GM19240 (cell line): ENCODE data around the gene PHF3.

Experiments
- DNase-seq: peaks from one replicate; pipeline ENCODE4 v3.0.0; 2011; ENCODE audit warnings: low spot score; ENCODE audit not compliant: insufficient read length

The PHF3 gene

DNA sequence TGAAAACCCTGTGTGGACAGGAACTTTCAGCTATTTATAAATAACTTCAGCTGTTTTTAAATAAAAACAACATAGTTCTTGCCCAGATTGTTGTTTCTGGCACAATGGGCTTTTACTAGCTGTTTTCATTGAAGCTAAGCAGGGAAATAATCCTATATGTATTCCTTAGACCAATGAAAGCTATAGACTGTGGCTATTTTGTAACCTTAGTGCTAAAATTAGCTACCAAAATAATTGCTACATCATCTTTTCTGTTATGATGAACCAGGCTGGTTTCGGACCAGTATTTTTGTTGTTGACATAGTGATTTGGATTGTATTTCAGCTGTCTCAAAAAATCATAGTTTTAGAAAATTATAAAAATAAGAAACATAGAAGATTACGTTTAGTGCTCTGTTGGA lies 13.7 kb downstream of the PHF3 start:
- DNase-seq, result no peak

DNA sequence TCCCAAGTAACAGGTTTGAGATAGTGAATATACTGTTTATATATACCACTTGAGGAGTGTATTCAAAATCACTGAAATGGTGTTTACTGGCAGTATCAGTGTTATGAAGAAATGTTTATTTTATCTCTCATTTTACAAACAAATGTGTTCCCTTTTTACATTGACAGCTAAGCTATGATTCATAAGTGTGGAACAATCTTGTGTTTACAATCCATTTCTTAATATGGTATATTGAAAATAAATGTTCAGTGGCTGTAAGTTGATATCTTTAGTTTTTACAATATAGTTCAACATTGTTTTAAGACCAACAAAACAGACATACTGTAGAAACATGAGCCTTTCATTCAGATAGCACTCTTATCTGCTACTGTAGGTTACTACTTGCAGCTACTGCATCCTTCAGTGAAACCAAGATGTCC lies 14.3 kb downstream of the PHF3 start:
- no peak for DNase-seq

DNA sequence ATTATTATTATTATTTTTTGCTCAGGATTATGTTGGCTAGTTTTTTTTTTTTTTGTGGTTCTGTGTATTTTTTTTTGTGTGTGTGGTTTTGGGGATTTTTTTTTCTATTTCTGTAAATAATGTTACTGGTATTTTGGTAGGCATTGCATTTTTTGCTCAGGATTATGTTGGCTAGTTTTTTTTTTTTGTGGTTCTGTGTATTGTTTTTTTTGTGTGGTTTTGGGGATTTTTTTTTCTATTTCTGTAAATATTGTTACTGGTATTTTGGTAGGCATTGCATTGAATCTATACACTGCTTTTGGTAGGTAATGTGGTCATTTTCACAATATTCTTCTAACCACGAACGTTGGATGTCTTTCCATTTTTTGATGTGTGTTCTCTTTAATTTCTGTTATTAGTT lies 17.4 kb downstream of the PHF3 start:
- no peak for DNase-seq

DNA sequence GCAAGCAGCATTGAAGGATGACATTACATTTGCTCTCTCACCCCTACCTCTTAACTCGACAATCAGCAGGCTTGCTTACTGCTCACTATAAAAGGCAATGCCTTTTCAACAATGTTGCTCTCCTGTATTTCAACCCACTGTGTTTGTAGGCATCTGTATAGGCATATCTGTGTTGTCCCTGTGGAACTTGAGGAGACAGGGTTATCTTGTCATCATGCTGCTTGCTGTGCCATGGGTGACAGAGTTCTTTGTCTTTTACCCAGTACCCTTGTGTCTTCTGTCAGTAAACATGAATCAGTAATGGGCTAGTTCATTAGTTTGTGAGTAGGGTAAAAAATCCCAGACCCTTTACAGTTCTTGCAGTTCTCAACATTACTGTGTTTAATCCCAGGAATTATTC lies 25.2 kb downstream of the PHF3 start:
- DNase-seq, result no peak

DNA sequence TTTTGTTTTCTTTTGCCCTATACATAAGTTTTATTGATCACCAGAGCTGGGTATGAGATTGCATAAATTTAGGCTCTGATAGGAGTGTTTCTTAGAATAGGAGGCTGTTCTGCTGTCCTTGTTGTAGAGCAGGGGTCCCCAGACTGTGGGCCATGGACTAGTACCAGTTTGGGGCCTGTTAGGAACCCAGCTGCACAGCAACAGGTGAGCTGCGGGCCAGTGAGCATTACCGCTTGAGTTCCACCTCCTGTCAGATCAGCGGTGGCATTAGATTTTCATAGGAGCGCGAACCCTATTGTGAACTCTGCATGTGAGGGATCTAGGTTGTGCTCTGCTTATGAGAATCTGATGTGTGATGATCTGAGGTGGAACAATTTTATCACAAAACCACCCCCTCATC lies 26.2 kb downstream of the PHF3 start:
- DNase-seq, result no peak

DNA sequence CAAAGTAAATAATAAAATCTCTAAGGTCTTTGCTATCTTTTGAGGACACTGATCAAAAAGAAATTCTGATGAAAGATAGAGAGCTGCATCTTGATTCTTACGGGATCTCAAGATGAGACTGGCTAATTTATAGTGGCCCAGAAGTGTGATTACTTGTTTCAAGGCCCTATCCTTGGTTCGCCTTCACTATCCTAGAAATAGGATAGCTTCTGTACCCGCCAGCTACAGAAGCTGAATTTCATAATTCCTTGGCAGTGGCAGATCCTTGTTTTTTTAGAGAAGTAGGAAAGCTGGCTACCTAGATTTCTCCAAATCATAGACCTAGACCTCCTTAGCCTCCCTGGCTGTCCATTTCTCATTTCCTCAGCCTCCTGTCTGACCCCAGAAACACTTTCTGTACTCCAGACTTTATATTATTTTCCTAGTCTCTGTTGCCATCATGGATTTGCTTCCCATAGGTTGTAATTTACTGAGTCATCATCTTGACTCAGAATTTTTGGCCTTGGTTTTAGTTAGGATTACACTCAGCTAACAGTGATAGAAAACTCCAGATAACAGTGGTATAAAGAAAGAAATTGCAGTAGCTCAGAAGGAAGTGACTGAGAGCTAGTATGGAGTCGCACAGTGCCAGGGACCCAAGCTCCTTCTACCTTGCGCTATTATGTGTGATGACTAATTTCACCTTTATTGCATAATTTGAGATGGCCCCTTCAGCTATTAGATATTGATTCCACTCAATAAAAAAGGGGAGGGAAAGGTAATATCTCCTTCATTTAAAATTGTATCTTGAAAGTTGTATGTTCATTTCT lies 27.7 kb downstream of the PHF3 start:
- no peak for DNase-seq

DNA sequence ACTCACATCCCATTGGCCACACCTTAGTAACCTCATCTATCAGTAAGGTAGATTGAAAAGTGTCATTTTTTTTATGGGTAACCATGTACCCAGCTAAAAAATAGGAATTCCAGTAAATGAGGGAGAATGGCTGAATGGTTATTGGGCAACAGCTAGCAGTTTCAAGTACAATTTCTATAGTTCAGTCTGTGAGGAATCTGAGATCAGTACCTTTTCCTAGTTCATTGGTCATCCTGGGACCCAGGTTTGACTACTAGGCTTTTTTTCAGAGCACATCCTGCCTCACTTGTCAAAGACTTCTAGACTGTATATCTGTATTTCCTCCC lies 28.3 kb downstream of the PHF3 start:
- DNase-seq, result no peak

DNA sequence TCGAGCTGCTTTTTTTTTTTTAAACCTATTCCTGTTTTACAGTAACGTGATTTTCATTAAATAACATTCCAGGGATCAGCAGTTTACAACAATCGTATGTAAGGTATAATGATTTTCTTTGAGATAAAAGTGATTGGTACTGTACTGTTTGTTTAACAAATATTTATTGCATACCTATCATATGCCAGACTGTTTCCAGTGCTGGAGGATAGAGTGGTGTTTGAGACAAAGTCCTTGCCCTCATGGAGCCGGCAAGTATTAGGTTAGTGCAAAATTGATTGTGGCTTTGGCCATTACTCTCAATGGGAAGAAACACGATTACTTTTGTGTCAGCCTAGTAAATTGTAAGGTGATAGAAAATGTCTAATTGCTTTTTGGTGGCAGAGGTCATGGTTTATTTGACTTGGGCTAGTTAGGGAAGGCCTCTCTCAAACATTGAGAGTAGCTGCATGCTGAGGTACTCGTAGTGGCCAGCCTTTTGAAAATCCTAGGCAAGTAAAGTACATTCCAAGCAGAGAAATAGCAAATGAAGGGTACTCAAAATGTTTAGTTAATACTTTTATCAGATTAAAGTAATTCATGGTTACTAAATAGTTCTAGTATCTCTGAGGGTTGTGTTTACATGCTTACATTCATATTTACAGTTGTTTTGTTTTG lies 35.6 kb downstream of the PHF3 start:
- no peak for DNase-seq

DNA sequence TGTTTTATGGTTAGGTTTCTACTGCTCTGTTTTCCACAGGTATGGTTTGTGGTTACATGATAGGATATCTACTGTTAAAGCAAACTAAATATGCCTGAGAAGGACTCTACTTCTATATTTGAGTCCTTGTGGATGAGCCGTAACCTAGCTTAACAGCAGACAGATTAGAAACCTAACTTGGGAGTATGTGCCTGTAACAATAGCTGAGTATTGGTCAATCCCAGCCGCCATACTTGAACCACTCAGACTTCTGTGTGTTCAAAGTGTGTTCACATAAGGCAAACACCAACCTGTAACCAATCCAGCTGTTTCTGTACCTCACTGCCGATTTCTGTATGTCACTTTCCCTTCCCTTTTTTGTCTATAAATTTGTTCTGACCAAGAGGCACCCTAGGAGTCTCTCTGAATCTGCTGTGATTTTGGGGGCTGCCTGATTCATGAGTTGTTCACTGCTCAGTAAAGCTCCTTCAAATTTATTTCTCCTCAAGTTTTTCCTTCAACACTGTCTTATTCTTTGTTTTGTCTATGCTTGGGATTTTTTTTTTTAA lies 37.1 kb downstream of the PHF3 start:
- DNase-seq, result no peak

DNA sequence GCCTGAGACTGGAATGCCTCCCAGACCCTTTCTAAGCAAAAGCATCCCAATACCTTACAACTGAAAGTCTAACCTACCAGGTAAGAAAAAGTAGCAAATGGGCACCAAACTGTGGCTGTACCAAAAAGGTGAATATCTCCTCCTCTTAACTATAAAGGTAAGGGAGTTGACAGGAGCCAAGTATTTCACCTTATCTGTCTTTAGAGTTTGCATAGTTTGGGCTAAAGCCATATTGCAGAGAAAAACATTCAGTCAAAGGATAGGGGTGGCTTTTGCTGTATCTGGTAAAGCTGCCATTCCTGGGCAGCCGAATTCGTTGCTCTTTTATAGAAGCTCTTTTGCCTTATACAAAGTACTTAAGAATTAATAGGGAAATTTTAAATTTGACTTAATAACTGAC lies 38.1 kb downstream of the PHF3 start:
- no peak for DNase-seq

DNA sequence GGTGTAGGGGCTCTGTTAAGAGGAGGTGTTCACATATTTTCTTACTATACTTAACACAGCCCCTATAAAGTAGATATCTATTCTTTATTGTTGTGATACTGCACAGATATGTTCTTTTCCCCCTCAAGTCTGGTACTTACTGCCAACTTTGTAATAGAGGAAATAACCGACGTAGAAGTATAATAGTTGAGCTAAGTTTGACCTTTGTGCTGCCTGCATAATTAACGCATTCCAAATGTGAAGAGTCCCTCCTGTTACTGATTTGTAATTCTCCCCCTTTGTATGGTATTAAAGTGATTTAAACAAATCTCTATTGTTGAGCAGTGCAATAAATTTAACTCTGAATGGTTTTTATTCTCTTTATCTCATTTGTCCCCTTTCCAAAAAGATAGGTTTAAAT lies 39.0 kb downstream of the PHF3 start:
- no peak for DNase-seq

DNA sequence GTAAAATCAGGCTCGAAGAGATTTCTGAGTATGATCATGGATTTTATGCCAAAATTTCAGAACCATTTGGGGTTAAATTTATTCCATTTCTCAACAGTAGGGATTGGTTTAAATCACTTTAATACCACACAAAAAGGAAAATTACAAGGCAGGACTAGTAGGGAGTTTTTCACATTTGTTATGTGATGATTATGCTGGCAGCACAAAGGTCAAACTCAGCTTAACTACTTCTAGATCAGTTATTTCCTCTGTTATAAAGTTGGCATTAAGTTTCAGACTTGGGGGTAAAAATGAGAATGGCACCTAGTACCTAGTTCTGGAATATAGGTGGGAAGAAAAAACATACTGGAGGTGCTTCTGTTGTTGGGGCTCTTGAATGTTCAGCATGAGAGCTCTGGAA lies 39.5 kb downstream of the PHF3 start:
- DNase-seq, result no peak

DNA sequence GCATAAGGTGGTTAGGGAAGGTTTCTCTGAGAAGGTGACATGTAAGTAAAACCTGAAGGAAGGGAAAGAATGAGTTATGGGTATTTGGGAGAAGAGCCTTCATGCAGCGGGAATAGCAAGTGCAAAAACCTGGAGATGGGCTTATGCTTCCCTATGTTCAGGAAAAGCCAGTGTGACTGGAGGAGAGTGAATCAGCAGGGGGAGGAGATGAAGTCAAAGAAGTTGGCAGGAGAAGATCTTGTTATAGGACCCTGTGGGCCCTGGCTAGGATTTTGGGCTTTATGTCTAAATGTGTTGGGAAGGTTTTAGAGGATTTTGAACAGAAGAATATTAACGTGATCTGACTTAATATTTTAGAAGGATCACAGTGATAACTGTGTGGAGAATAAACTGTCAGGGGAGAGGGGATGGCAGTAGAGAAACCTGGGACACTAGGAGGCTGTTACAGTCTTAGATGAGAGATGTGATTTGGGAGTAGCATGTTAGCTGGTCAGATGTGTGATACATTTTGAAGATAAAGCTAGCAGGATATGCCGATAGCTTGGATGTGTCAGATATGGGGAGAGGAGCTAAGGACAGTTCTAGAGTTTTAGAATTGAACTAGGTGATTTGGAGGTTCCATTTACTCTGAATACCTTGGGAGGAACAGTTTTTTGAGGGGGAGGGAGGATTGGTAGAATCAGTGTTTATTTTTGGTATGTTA lies 41.0 kb downstream of the PHF3 start:
- DNase-seq, result no peak

DNA sequence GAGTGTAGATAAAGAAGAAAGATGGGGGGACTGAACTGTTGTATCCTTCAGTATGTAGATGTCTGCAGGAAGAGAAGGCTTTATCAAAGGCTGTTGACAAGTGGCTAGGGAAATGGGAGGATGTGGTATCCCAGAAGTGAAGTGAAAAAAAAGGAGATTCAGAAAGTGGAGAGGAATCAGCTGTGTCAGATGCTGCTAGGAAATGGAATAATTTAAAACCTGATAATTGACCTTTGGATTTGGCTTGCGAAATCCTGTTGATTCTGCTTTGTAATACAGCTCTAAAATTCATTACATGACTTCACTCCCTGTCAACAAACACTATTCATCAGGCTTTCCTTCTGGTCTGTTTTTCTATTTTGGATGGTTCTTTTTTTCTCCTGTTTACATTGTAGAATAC lies 41.7 kb downstream of the PHF3 start:
- no peak for DNase-seq

DNA sequence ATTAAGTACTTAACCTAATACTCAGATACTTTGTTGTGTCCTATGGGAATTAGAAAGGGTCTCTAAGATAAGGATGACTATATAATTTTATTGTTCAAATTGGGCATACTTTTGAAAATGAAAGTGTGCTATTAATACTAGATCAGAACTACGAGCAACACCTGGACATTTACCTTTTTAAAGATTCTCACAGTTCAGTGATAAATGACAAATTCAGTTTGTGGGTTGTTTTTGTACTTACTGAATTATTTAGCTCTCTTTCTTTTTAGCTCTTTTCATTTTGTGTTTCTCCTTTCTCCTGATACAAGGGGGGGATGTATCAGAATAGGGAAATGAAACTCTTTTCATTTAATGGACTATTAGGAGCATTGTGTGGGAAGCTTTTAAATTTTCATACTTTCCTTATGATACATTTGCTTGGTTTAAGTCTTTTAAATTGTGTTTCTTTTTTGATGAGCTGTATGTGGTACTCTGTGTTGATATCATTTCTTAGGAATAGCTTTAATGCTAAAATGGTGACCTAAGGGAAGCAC lies 47.5 kb downstream of the PHF3 start:
- DNase-seq, result no peak

DNA sequence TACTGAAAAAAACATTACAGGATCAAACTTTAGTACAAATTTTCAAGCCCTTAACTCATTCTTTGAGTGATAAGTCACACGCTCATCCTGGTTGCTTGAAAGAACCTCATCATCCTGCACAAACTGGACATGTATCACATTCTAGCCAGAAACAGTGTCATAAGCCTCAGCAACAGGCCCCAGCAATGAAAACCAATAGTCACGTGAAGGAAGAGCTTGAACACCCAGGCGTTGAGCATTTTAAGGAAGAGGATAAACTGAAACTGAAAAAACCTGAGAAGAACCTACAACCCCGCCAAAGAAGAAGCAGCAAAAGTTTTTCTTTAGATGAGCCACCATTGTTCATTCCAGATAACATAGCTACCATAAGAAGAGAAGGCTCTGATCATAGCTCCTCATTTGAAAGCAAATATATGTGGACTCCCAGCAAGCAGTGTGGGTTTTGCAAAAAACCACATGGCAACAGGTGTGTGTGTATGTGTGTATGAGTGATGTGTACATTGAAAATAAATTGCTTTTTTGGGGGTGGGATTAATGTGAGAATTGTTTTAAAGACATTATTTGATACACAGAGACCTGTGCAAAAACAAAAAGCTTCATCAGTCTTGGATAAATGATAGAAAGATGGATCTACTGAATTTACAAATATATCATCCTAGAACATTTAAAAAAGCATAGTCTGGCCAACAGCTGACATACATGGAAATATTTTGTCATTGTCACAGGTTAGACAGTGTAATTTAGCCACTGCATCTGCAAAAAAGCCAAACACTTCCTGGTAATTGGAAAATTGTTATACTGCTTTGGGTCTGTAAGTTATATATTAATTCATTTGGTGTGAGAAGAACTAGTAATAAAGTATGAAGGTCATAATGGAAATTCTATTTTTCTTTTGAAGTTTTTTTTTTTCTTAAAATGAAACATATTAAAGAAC lies 50.1 kb downstream of the PHF3 start:
- peak; percentile 25 for DNase-seq

DNA sequence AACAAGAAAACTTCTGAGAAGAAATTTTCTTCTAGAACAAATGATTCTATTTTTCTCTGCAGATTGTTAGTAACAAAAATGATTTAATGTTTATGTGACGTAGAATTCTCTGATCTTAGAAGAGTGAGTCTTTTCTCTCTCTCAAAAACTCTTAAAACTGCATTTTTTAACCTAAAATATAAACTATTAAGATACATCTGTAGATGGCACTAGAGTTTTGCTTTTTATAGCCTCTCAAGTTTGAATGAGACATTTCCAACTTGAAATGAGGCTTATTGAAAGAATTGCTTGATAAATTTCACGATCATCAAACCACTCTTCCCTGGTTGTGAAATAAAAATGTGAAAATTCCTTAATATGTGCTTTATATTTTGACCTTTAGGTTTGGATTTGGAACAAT lies 53.8 kb downstream of the PHF3 start:
- DNase-seq, result no peak

DNA sequence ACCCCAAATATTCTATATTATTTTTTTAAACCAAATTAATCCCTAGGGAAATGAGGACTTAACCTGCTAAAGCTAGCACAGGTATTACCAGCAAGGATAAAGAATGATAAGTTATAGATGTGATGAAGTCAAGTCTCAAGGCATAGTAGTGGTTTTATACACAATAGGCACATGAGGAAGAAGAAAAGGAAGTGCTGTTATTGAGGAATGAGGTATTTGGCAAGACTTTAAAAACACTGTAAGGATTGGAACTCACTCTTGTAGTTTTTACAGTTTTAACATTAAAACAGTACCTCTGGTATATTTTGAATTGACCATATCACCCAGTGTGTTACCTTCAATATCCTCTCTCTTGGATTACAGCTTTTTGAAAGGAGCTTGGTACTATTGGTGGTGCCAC lies 54.6 kb downstream of the PHF3 start:
- DNase-seq, result no peak

DNA sequence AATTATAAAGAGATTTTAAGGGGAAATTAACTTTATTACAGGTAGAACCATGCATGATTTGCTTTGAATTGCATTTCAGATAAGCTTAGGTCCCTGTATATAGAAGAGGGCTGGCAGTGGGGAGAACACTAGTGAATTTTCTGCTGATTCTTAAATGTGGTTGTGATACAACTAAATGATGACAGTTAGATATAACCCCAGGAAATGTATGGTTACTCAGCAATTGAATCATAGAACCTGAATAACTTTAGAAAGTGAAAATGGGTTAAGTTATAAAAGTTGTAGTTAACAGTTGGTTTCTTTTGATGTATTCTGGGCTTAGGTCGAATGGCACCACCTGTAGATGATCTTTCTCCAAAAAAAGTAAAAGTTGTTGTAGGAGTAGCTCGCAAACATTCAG lies 70.1 kb downstream of the PHF3 start:
- no peak for DNase-seq

DNA sequence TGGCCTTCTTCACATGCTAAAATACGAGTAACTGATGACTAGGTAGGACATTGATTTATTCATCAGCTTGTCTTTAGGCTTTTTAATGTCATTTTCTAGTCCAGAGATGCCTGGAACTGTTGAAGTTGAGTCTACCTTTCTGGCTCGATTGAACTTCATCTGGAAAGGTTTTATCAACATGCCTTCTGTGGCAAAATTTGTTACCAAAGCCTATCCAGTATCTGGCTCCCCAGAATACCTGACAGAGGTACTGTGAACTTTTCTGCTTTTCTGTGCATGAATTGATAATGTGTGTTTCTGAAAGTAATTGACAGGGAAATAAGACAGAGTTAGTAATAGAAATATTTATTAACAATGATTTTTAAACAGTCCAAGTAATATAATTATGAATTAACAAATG lies 71.0 kb downstream of the PHF3 start:
- DNase-seq, result no peak

DNA sequence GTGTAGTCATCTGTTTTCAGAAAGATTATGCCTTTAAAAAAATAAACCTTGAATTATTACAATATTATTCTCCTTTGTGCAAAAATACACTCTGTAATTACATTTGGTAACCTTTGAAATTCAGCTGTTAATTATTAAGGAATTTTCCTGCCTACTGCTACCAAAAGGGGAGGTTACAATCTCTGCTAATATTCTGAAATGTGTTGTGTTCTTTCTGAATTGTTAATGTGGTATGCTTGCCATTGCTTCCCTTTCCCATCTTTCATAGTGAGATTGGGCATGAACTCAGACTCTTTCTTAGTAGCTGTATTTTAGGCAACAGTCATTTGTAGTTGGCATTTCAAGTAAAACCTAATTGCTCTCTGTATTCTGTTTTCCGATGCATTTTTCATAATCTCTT lies 73.0 kb downstream of the PHF3 start:
- no peak for DNase-seq
